ENCODE results near the gene ACP1.
"Not testable (repeated sequence)": the region's sequence is repeated elsewhere in the genome, so short reads cannot be mapped to it uniquely, and the experiment has no call there.

Gene ACP1

DNA sequence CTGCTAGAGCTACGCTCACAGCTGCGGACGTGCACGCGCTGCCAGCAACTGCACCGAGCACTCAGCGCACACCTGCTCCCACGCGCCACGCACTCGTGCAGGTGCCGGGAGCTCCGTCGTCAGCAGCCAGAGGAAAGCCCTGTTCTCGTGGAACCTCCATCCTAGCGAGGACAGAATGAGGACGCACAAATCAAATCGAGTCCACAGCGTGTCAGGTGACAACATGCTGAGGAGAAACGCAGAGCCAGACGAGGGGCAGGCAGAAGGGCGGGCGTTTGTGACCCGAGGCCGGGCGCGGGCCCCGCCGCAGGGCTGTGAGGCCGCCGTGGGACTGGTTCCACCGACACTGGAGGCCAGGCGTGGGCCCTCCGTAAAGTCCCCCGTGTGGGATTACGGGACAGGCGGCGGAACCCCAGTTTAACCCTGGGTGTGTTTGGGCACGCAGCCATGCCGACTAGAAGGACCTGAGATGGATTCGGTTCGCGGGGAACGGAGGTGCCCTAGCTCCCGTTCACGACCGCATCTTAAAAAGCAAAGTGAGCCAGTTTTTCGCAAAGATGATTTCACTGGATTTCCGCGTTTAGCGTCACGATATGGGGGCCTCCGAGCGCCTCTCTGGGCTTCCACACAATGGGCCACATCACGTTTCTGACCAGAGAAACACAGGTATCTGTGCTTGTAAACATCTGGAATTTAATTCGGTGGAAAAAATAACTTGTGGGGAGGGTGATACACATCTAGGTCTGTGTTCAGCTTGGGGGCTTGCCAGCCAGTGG, 50.0 kb downstream of the ACP1 start:
- no peak for DNase-seq

DNA sequence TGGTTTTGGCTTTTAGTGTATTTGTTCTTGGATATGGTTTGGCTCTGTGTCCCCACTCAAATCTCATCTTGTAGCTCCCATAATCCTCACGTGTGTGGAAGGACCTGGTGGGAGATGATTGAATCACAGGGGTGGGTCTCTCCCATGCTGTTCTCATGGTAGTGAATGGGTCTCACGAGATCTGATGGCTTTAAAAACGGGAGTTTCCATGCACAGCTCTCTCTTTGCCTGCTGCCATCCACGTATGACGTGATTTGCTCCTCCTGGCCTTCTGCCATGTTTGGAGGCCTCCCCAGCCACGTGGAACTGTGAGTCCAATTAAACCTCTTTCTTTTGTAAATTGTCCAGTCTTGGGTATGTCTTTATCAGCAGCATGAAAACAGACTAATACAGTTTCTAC, 51.2 kb downstream of the ACP1 start:
- not testable (repeated sequence) for DNase-seq

DNA sequence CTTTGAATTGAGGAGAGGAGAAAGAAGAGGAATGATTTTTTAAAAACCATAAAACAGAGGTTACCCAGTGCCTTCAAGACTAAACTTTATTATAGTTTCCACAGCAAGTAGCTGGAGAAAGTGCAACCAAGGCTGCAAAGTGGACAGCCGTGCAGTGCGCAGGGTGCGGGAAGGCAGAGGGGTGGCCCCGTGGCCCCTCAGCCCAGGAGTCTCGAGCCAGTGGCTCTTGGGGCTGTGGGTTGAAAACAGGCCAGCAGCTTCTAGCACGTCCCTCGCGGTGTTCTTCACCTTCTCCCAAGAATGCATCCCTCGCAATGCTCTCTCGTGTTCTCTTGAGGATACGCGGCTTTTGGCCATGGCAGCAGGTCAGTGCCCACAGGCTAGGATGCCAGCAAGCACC, 51.6 kb downstream of the ACP1 start:
- DNase-seq: no peak

DNA sequence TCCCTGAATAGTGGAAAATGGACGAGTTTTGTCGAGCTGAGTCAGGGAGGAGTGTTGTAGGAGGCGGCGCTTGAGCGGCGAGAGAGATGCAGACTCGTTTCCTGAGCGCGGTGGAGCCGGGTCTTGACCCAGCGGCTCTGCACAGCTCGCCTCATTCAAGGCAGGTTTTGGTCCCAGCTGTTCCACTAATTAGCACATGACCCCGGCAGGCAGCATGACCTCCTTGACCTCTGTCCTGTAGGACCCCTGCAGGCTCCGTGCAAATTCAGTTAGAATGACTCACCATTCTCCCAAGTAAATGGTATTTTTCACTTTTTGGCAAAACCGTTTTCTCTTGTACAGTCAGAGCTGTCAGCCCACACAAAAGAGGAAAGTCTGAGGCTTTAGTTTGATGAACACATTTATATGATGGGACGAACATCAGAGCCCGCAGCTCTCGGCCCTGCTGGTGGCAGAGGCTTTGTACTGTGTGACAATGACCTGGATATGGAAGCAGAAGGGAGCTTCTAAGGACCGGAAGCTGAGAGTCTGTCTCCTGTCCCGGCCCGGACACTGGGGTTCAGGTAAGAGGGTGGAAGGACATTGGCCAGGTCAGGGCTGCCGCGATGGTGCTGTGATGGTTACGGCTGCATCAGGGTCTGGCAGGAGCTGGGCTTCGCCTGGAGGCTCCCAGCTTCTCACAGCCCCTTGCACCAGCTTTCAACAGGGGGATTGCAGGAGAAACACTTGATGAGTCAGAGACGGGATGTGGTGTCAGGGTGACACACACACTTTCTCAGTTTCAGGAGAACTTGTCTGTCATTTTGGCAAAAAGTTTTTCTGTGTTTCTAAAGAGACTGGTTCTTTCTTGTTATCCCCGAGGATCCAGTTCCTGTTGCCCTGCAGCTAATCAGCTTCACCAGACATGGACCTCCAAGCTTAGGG, 53.0 kb downstream of the ACP1 start:
- DNase-seq: no peak

DNA sequence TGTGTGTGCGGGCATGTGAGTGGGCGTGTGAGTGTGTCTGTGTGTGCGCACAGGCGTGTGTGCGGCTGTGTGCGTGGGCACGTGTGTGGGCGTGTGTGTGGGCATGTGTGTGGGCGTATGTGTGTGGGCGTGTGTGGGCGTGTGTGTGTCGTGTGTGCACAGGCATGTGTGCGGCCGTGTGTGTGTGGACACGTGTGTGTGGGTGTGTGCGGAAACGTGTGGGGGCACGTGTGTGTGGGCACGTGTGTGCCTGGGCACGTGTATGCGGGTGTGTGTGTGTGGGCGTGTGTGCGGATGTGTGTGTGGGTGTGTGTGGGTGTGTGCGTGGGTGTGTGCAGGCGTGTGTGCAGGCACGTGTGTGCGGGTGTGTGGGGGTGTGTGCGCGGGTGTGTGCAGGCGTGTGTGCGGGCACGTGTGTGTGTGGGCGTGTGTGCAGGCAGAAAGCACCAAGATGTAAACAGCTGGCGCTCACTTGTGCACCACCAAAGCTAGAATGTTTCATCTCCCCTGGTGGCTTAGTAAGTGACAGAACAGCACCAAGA, 54.4 kb downstream of the ACP1 start:
- no peak for DNase-seq

DNA sequence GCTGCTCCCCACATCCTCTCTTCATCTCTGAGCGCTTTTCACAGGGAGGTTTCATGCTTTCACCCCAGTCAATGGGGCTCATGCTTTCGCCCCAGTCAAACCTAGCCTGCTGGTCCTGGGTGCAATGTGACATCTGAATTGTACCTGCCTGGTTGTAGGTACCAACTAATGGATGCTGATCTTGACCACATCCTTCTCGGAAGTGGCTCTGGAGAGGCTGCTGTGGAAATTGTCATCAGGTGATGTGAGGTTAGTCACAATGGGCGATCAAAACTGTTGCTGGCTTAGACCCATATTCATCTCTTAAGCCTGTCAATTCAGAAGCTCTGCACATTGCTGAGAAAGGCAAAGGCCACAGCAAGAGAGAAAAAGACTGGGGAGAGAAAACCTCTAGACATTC, 55.8 kb downstream of the ACP1 start:
- DNase-seq: no peak

DNA sequence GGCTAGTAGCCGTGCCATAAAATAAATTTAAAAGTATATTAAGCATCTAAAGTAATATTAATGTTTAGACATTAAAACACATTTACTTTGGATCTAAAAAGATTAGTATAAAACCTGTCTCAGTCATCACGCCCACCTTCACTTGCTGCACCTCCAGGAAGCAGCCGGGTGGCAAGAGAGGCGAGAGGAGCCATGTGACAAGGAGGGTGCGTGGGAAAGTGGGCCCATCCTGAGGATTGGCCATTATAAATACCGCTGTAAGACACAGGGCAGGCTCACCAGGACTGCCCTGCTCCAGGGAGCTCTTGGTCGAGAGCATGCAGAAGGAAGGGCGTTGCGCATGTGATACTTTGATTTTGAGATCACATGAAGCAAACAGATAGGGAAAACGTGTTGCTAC, 57.6 kb downstream of the ACP1 start:
- no peak for DNase-seq

DNA sequence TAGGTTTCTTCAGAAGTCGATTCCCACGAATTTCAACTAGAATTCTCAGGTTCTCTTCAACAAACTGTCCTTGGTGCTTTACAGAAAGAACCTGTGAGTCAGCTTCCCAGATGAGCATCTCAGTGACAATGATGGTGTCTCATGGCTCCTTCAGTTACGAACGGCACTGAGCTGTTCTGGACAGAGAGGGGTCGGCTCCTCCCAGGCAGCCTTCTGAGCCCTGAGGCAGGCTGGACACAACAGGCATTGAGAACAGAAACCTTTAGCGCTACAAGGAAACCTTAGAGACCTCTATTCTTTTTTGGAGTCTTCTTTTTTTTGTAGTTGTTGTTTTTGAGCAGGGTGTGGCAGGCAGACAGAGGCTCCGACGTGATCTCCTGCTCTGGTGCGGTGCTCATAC, 58.3 kb downstream of the ACP1 start:
- DNase-seq: no peak
